Stimulated activated CD4-positive, alpha-beta T cell treated with anti-CD3 and anti-CD28 coated beads, TNF-alpha, amount 100 ng/mL, for 24 hours (primary cell): ENCODE data around the gene MOB3C.

Experiments used
- DNase-seq, 3 experiments: peaks; one replicate each; pipeline ENCODE4 v3.0.0-alpha.2; 2020; ENCODE audit warnings: low read depth in 3 of 3

The MOB3C gene

DNA sequence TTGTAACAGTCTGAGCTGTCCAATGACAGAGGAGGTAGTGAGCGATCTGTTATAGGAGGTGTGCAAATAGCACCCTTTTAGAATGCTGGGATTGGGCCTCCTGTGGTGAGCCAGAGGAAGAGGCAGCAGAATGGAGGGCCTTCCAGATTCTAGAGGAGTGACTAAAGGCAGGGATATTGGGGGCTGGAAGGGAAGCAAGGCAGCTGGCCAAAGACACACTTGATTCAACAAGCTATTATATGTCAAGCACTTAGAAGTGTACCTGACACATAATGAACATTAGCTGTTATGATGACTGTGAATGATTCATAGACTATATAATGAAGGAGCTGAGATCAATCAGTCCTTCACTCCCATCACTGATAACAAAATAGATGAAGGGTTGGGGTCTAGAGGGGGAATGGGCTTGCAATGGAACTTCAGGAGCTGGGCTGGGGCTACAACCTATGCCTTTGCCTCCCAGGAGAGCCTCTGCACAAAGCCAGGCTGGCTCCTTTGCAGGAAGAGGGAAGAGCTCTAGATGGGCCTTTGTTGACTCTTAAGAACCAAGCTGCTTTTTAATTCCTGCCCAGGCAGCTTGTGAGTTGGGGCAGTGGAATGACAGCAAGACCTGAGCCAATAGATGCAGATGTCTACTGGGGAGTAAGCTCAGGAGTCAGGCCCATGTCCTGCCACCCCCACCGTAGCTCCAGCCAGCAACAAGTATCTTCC, 10.2 kb downstream of the MOB3C start:
- no peak for DNase-seq

DNA sequence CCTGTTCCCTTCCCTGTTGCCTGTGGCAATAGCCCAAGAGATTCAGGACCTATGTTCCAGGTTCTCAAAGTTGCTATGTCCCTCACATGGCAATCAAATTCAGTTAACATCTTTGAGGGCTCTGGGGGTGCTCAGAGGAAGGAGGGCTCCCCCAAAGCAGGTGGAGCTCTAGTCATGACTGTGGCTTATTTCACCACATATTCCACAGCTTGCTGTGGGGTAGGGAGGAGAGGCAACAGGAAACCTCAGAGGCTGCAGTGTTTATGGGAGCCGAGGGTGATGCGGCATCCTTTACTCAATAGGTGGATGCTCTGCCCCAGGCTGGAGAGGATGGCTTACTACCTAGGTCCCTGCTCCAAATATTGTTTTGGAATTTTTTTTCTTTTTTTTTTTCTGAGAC, 11.4 kb downstream of the MOB3C start:
- DNase-seq = no peak

DNA sequence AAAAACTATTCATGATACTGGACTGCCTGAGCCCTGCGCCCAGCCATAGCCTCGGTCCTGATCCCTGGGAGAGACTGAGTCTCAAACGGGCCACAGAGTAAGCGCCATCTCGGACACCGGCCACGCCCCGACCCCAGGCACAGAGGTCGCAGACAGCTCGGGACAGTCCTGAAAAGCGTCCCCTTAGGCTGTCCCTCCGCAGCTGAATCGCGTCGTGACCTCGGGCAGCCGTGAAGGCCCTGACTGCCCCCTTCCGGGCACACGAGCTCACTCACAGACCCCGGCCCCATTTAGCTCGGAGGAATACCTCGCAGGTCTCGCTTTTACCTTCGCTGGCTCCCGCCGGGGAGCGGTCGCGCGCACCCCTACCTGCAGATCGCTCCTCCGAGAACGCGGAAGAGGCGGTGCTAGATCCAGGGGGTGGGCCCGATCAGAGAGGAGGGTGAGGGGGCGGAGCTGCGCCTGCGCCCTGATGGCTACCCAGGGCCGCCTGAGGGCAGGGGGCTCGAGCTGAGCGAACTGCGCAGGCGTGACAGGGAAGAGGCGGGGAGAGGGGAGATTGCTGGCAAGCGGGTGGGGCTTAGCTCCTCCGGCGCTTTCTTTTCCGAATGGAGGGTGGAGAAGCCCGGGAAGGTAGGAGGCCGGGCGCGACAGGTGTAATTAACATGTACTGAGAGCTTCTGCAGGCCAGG, 12.6 kb downstream of the MOB3C start, which contains the start of gene MKNK1:
TSS of gene MKNK1 (minus strand) at position 411 of the 692 bp plus-strand sequence. CDS start 20,941 bp downstream, outside the sequence.
- DNase-seq = peak; percentile 95 to 98 (median 95)

DNA sequence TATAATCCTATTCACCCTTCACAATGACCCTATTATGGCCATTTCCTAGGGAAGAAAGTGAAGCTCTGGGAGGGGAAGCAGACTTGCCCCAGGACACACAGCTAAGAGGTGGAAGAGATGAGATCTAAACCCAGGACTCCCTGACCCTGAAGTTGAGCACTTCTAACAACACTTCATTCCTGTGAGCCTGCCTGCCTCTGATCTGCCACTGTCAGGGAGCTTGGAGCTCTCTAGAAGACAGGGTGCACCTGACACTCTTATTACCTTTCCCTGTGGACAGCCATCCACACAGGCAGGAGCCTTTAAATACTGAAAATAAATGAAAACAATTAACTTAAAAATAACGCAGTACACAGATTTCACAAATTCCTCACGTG, 13.1 kb downstream of the MOB3C start:
- DNase-seq = no peak

DNA sequence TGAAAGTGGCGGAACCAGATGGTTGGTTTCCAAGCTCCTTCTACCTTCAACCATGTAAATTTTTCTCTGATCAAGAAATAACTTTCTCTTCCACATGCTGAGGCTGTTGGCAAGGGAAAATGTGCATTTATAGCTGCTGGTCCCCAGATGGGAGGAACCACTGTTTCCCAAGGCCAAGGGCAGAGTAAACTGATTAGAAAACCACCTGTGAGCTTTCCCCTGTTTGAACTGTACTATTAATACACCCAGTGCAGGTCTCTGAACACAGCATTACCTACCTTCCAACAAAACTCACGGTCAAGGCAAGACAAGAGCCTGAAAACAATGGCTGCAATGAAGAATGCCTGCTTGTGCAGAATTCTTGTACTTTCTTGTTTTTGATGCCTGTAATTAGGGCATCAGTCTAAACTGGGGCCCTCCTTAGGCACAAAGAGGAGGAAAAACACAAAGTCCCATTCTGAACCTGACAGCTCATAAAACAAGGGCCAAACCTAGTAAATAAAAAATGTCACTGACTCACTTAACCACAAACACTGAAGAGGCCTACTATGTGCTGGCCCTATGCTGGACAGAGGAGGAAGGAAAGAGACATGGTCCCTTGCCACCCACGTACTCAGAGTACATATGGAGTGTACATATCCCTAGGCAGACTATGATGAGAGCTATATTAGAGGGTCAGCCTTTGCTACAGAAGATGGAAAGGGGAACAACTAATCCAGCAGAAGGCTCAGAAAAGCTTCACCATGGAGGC, 15.2 kb downstream of the MOB3C start:
- no peak for DNase-seq

DNA sequence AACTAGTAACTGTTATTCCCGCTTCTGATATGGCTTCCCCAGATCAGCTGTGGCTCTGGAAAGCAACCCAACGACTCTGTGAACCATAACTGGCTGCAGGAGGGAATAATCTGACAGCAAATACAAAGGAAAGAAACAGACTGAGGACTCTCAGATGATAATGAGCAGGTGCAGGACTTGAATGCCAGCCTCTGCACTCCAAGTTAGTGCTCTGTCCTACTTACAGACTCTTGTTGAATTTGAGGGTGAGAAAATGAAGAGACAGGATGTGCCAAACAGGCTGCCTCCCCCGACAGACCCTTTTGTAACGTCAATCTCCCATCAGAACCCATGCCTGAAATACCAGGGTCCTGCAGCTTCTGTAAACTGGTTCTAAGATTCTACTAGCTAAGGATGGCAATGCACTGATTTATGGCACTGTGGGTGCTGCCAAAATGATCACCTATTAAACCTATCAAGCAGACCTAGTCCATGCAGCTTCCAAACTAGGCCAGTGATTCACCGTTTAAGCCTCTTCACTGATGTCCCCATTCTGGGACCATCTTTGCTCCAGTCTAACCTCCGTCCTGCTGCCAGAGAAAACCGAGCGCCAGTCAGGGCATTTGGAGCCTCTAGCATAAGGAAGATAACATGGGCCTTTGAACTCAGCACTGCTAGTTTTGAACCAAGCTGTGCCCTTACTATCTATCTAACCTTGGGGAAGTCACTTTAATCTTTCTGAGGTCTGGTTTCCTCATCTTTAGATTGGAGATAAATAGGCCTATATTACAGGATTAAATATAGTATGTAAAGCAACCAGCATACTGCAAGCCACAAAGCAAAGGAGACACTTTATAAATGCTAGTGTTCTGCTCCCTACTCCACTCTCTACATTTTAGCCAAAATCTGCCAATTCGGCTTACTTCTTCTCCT, 17.3 kb downstream of the MOB3C start:
- no peak for DNase-seq

DNA sequence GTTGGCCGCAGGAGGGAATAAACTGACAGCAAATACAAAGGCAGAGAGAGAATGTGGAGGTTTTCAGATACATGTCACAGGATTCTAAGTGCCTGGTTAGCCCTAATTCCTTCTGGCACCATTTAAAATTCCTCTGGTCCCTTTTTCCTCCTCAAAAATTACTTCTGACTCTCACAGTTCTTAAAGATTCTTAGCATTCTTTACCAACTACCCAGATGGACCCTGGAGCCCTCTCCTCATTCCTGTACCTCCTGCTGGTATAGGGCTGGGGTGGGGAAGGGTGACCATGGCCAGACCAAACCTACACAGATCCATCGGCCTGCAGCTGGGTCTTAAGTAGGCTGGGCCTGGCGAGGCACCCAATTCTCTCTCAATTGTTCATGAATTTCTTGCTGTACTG, 19.8 kb downstream of the MOB3C start:
- no peak for DNase-seq

DNA sequence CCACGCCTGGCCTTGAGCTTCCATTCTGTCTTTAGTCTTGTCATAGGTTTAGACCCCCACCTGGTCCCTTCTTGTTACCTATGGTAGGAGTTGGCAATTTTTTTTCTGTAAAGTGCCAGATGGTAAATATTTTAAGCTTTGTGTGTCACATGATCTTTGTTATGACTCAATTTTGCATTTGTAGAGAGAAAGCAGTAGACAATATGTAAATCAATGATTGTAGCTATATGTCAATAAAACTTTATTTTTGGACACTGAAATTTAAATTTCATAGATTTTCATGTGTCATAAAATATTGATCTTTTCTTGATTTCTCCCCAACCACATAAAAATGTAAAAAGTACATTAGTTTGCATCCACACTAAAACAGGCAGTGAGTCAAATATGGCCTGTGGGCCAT, 20.6 kb downstream of the MOB3C start:
- DNase-seq = no peak

DNA sequence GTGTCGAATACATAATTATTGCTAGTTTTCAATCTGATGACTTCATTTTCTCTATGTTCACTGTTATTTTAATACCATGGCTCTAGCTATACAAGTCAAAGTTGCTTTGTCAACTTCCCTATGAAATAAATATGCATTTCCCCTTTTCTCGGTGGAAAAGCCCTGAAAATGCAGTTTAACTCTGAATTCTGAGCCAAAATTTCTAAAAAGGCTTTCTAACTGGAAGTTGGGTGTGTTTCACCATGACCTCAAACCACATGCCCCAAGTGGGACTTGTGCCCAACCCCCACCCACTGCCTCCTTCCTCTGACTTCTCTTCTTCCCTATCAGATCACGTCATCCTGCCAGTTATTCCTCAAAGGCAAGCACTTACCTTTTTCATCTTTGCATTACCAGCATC, 21.5 kb downstream of the MOB3C start:
- no peak for DNase-seq

DNA sequence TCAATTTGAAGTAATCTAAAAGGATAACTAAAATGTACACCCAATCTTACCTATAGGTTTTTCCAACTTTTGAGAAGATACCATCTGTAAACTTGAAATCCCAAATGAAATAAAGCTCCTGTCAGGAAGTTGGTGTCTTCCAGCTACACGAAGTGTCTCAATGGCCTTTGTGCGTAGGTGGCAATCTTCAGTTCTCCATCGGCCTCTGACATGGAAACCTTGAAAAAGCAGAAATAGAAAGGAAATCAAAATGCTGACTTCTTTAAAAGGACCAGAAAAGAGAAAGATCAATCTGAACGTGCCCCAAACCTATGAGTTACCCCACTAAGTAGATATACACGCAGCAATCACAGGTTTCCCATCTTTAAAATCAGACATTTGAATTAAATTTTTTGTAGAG, 22.5 kb downstream of the MOB3C start:
- no peak for DNase-seq

DNA sequence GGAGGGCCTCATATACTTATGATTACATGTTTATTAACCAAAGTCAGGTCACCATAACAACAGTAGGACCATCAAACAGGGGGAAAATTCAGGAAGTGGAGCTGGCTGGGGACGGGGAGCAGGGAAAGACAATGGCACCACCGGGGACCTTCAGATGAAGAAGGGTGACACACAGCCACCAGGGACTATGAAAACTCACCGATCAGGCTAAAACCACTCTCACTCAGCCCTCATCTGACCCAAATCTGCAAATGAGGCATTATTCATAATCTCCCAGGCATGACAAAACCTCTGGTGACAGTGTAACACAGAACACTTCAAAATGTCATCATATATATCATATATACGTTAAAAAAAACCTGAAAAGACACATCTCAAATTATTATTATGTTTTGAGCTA, 23.8 kb downstream of the MOB3C start:
- no peak for DNase-seq

DNA sequence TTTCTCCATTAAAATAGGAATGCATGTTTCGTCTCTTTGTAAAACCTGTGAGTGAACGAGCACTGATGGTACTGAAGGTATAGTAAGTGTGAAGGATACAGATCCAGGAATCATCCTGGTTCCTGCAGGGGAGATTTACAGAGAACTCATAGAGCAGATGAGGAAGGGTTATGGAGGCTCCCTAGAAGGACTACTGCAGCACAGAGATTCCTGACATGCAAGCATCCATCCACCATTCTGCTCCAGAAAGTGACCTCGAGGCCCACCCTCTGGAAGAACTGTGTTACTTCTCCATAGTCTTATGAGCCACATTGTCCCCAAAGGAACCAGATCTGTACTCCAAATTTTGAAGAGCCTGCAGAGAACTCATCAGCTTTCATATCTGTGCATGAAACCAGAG, 27.1 kb downstream of the MOB3C start:
- DNase-seq = no peak

DNA sequence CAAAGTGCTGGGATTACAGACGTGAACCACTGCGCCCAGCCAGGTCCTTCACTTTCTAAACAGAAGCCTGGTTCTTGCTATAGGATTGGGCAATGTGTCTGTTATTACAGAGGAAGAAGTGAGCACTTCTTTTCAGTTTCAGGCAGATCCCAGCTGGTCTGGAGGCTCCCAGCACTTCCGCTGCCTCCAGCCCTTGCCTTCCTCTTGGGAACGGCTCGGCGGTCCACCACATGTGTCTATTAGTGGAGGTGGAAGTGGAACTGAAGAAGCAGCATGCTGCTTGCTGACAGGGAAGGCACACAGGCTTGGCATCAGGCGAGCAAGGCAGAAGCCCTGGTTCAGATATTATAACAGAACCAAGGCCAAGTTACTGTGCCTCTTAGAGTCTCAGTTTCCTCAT, 29.5 kb downstream of the MOB3C start:
- DNase-seq = no peak

DNA sequence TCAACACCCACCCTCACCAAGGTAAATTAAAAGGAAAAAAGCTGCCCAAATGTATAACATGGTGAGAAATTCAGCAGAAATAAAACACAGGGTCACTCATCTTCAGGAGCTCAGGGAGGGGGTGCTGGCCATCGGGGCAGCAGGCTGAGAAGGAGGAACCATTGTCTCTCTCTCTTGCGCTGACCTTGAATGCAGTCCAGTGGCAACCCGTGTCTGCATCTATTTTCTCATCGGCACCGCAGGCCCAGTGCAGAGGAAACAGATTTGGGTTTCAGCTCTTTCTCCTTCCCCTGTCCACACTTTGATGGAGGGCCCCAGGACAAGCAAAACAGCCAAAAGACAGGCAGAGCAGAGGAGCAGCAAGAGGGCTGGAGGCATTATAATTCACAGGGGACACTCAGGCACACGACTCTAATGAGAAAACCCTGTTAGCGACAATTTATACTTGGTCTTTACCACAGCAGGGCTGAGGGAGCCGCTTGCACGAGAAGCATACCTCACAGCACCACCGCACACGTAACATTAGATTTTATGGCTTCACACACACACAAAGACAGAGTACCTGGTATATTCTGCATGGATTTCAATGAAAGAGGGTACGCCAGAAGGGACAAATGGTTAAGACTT, 31.2 kb downstream of the MOB3C start:
- no peak for DNase-seq

DNA sequence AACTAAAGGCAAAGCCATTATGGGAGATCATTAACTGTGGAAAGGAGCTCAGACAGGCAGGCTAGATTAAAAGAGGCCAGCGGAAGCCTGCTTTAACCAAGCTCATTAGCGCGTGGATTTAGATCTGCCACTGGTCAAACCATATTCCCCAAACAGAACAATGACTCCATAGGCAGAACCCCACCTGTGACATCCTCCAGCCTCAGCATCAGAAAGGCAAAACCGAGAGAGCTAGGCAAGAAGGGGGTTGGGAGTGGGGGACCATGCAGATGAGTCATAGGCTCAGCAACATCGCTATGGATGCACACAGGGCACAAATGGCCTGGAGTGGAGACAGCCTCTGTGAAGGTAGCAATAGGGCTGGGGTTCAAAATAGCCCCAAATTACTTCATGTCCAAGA, 33.1 kb downstream of the MOB3C start:
- no peak for DNase-seq

DNA sequence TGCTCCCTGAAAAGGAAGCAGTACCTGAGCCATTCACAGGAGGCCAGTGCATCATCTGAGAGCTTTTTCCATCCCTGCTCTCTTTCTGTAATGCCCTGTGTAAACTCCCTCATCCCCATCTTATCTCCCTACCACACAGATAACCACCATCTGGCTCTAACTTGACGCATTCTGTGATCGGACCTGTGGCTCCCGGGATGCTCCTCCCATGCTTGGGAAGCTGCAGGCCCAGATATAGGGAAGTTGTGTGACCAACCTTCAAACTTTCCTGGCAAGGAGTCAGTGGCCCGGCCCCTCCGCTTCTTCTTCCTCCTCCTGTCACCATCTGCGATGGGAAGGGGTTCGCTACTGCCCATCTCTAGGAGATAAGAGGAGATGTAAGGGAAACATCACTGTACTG, 33.6 kb downstream of the MOB3C start:
- DNase-seq = no peak

DNA sequence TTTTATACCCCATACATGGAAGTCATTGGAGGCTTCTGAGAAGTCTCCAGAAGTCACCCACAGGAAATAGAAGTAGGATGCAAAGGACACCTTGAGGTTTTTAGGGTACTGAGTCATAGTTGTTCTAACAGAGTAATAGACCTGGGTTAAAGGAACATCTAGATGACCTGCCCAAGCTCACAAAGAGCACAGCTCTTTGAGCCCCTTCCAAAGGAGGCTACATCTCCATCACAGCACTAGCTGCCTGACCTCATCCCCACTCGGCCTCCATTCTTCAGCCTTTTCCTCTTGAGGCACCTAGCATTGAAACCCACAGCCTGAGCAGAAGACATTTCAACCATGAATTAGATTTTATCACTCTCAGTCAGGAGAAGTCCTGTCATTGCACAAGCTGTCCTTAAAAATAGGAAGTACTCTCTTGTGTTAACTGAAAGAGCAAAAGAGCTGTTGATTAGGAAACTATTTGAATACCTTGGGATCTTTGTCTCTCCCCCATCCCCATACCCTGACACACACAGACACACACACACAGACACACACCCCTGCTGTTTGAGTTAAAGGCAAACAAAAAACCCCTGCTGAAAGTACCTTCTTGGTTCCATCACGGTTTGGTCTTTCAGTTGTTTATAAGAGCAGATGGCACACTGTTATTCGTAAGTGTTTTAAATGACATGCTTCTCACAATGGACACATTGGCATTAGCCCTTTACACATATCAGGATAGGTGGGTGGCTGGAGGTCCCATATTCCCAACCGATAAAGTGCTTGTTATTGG, 34.7 kb downstream of the MOB3C start:
- DNase-seq = no peak

DNA sequence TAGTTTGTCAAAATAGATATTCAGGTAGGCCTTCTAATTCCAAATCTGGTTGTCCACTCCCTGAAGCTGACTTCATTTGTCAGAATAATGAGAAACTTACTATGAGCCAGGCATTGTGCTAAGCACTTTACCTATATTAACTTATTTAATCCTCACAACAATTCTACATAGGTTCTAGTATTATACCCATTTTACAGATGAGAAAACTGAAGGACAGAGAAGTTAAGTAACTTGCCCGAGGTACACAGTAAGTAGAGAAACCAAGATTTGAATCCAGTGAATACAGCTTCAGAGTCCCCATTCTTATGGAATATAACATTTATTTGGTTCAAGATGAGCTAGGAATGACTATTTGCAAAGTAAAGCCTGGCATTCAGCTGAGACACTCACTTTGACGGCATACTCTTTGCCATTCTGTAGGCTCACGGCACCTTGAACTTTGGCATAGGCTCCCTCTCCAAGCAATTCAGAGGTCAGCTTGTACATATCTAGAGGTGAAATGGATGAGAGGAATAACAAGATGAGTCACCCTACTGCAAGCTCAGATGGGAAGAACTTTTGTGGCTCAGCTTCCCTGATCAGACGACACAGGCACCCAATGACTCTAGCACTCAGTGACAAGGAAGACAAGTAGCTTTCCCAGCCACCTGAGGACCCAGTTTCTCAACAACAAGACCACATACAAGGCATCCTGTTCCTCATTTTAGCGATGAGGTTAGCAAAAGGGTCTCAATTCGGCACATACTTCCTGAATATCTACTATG, 36.3 kb downstream of the MOB3C start:
- DNase-seq = no peak

DNA sequence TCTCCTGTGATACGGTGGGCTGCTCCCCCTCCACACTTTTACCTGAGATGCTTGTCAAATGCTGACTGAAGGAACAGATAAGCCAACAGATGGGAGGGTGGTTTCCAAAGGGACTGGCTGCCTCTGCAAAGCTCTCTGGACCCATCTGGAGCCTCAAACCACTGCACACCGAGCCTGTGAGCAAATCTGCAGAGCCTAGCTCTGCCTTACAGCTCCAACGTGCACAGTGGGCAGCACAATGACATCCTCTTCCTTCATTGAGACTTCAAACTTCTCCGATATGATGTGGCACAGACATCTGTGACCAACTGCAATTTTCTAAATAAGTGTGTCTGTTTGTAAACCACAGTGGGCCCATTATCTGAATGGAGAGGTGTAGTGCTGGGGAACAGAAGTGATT, 38.9 kb downstream of the MOB3C start:
- no peak for DNase-seq

DNA sequence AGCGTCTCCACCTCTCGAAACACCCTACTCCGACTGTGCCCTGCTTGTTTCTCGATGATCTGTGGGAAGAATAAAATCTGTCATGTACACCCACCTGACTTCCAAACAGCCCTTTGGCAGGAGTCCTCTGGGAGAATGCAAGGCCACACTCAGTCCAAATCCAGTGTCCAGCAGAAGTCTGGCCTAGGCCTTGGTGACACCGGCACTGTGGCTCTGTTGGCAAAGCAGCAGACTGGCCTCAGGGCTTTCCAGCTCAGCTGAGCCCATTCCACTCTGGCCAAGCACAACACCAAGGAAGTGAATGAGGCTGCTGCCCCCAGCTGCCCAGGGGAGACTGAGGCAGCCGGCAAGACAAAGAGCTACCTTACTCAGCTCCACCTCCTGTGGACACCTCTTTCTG, 40.0 kb downstream of the MOB3C start:
- DNase-seq = no peak
